ENCODE measurements around the gene MAST2. TPM values are rescaled to one million over a fixed set of nuclear protein-coding genes. Genes with fewer than 3 reads are reported as not detected.

The MAST2 gene
- total RNA-seq, 1 experiment from 2014 or later, result 41.9 TPM

GRCh38 chr1:45908611-45909140 is 105.3 kb downstream of the MAST2 start:
- Histone ChIP-seq H2AFZ (ENCODE audit: low read depth, low read length, poor library complexity, severe bottlenecking) (no peak overlapping the region), H3K36me3 (ENCODE audit: control insufficient read depth in 1 of 2, insufficient read depth in 2 of 2, low read length in 2 of 2) (no peaks in the 10 kb centered on the region), H3K9ac (ENCODE audit: low read length) (no peak overlapping the region), H3K4me2 (ENCODE audit: low read length) (no peak overlapping the region), H3K9me2 (ENCODE audit: insufficient read depth) (no peaks in the 10 kb centered on the region), H4K20me1 (ENCODE audit: insufficient read depth) (0 out of 2 replicates have a peak, but pooled peaks cover 4% of the 10 kb centered on the region), H3K4me3 (replicated peaks in 1 of 2; ENCODE audit: low read depth in 1 of 2, low read length in 2 of 2) (no peak overlapping the region), H3K9me3 (ENCODE audit: control insufficient read depth in 1 of 2, insufficient read depth in 1 of 2, low read depth in 1 of 2, low read length in 2 of 2) (no peaks in the 10 kb centered on the region), H3K27ac (ENCODE audit: low read depth, low read length) (no peak overlapping the region), H3K79me2 (ENCODE audit: insufficient read depth, low read length) (peaks cover 35% of the 10 kb centered on the region), H3K27me3 (ENCODE audit: insufficient read depth, low read length) (no peaks in the 10 kb centered on the region), H3K4me1 (ENCODE audit: control insufficient read depth in 1 of 2, insufficient read depth in 2 of 2, low read length in 2 of 2) (peaks cover 0 to 3% of the 10 kb centered on the region in 2 experiments; a peak in 1 of 4 replicates)
- TF ChIP-seq ZFX (IDR thresholded peaks at IDR 0.05) (no peak), JUND (IDR thresholded peaks at IDR 0.05) (no peak), ZBTB33 (IDR thresholded peaks at IDR 0.05; ENCODE audit: extremely low read depth, insufficient replicate concordance, low read length) (no peak), ATF3 (IDR thresholded peaks at IDR 0.05) (no peak), CBX3 (IDR thresholded peaks at IDR 0.05; ENCODE audit: low read depth) (no peak), CTCF (IDR thresholded peaks at IDR 0.05 in 2 of 3, conservative IDR thresholded peaks at IDR 0.05 in 1 of 3; ENCODE audit: borderline replicate concordance in 1 of 3, insufficient read depth in 1 of 3, low read depth in 2 of 3, low read length in 2 of 3) (no peak)
- ATAC-seq, result no peak
- BruUV-seq (replicated peaks), result no TSS peak
- no peak for DNase-seq (ENCODE audit: low read depth, low spot score)
- CTCF ChIA-PET, result no interaction called here
- RAD21 ChIA-PET (ENCODE audit: low non-redundant PET in 1 of 2, low total read pairs in 2 of 2, uncharacterized antibody in 2 of 2, unreplicated experiment in 2 of 2), result no interaction called here
- intact Hi-C loops (cut with micrococcal nuclease), result loop anchor here (10.0 kb wide), 1 partner anchor 894 kb away; the partner anchor contains the start of genes HECTD3 and UROD
- POLR2A ChIA-PET, result no interaction called here
